IPS-18a (cell line): ENCODE results near the gene GPR82.

Experiments used
- H3K27ac ChIP-seq: one replicate; pipeline ENCODE4 v1.5.1; 2013; ENCODE audit warnings: low read length
- H3K27me3 ChIP-seq: one replicate; pipeline ENCODE4 v1.6.1; 2013; ENCODE audit warnings: mild to moderate bottlenecking, low read length; ENCODE audit not compliant: control insufficient read depth, insufficient read depth
- H3K36me3 ChIP-seq: one replicate; pipeline ENCODE4 v1.6.1; 2013; ENCODE audit warnings: low read depth, low read length; ENCODE audit not compliant: control insufficient read depth
- H3K4me1 ChIP-seq: one replicate; pipeline ENCODE4 v1.6.1; 2013; ENCODE audit warnings: low read depth, low read length; ENCODE audit not compliant: control insufficient read depth
- H3K4me3 ChIP-seq: one replicate; pipeline ENCODE4 v1.5.1; 2013; ENCODE audit warnings: low read length
- H3K9ac ChIP-seq: one replicate; pipeline ENCODE4 v1.6.1; 2013; ENCODE audit warnings: mild to moderate bottlenecking, low read length, moderate library complexity
- H3K9me3 ChIP-seq: one replicate; pipeline ENCODE4 v1.6.1; 2013; ENCODE audit warnings: low read depth, low read length; ENCODE audit not compliant: control insufficient read depth

Gene GPR82

GRCh38 chrX:41720125-41720779, 3.7 kb upstream of the GPR82 start:
- no peak overlapping the region for H3K4me3 ChIP-seq
- H3K9ac ChIP-seq, result no peak overlapping the region
- H3K9me3 ChIP-seq, result peaks cover 27% of the 10 kb centered on the region
- no peak overlapping the region for H3K27ac ChIP-seq
- no peaks in the 10 kb centered on the region for H3K27me3 ChIP-seq
- H3K4me1 ChIP-seq, result peaks cover 4% of the 10 kb centered on the region
- no peaks in the 10 kb centered on the region for H3K36me3 ChIP-seq

DNA sequence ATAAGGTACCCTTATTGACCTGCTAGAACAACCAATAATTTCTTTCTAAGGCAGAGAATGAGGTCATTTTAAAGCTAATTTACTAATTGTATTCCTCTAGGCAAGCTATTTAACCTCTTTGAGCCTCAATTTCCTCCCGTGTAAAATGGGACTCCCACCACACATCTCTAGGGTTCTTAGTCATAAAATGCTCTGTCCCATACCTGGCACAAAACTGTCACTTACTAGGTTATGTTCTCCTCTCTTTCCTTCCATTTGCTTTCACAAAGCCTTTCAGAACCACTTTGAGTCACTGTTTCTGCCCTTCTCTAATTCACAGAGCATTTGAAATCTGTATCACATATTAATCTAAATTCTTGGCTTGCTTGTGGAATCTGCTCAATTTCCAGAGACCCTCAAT, 2.4 kb upstream of the GPR82 start:
- Histone ChIP-seq H3K27ac (no peak overlapping the region), H3K4me3 (no peak overlapping the region), H3K4me1 (peaks cover 4% of the 10 kb centered on the region), H3K9ac (no peak overlapping the region), H3K27me3 (no peaks in the 10 kb centered on the region), H3K9me3 (peaks cover 33% of the 10 kb centered on the region), H3K36me3 (no peaks in the 10 kb centered on the region)

DNA sequence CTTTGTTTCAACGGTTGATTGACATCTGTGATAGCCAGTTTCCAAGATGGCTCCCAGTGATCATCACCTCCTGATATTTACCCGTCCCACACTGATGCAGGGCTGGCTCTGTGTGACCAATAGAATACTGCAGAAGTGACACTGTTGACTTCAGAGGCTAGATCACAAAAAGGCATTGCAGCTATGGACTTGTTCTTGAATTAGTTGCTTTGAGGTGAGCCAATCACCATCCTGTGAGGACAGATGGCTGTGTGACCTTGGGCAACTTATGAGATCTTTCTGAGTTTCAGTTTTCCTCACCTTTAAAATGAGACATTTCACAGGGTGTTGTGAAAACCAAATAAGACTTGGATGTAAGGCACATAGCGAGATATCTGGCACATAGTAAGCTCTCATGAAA, 1.8 kb upstream of the GPR82 start:
- Histone ChIP-seq H3K4me3 (no peak overlapping the region), H3K9me3 (peaks cover 33% of the 10 kb centered on the region), H3K4me1 (peaks cover 4% of the 10 kb centered on the region), H3K9ac (no peak overlapping the region), H3K27me3 (no peaks in the 10 kb centered on the region), H3K27ac (no peak overlapping the region), H3K36me3 (no peaks in the 10 kb centered on the region)

GRCh38 chrX:41722816-41723618, 964 bp upstream of the GPR82 start:
- H3K9ac ChIP-seq, result no peak overlapping the region
- no peaks in the 10 kb centered on the region for H3K36me3 ChIP-seq
- no peak overlapping the region for H3K4me3 ChIP-seq
- peaks cover 4% of the 10 kb centered on the region for H3K4me1 ChIP-seq
- H3K27me3 ChIP-seq, result no peaks in the 10 kb centered on the region
- peaks cover 33% of the 10 kb centered on the region for H3K9me3 ChIP-seq
- H3K27ac ChIP-seq, result no peak overlapping the region

- H3K9ac ChIP-seq, result no peak overlapping the region
- no peak overlapping the region for H3K4me3 ChIP-seq
- no peaks in the 10 kb centered on the region for H3K4me1 ChIP-seq
- H3K9me3 ChIP-seq, result peaks cover 11% of the 10 kb centered on the region
- H3K27me3 ChIP-seq, result no peaks in the 10 kb centered on the region
- H3K36me3 ChIP-seq, result no peaks in the 10 kb centered on the region
- H3K27ac ChIP-seq, result no peak overlapping the region
Measured at GRCh38 chrX:41728125-41728524, 4.1 kb downstream of the GPR82 start.

DNA sequence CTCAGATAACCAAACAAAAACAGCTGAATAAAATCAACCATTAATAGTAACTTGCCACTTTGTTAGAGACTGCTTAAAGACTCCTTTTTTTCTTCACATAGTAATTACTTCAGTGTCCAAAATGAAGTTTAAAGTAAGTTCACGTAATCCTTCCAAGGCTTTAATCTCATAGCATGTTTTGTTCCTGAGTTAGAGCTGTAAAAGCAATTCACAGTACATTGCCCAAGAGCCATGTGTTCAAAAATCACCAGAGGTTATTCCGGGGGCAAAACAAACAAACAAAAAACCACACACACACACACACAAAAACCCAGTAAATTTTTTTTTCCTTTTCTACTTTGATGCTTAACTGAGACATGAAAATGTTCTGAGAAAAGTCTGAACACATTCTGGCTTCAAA, 6.1 kb downstream of the GPR82 start:
- Histone ChIP-seq H3K9me3 (peaks cover 11% of the 10 kb centered on the region), H3K4me1 (no peaks in the 10 kb centered on the region), H3K27me3 (no peaks in the 10 kb centered on the region), H3K4me3 (no peak overlapping the region), H3K27ac (no peak overlapping the region), H3K9ac (no peak overlapping the region), H3K36me3 (no peaks in the 10 kb centered on the region)

DNA sequence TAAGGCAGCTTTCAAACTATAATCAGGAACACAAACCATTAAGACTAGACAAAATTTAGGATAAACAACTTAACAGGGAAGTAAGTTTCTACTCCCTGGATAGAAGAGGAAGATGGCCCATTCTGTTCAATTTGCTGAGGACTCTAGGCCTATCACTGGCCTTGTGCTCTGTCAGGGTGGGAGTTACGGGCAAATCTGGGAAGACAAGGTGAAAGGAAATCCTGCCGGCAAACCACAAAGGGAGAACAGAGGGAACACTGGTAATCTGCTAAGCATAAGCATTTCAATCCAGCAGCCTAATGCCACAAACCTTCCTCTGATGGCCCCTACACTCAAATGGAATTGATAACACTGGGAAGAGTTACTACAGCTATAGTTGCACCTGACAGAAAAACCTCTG, 8.3 kb downstream of the GPR82 start:
- H3K27me3 ChIP-seq, result no peaks in the 10 kb centered on the region
- H3K9ac ChIP-seq, result no peak overlapping the region
- H3K27ac ChIP-seq, result no peak overlapping the region

GRCh38 chrX:41733939-41734338, 10.0 kb downstream of the GPR82 start:
- Histone ChIP-seq H3K9me3 (peaks cover 8% of the 10 kb centered on the region), H3K4me3 (no peak overlapping the region), H3K36me3 (no peaks in the 10 kb centered on the region), H3K27ac (no peak overlapping the region), H3K27me3 (no peaks in the 10 kb centered on the region), H3K9ac (no peak overlapping the region), H3K4me1 (no peaks in the 10 kb centered on the region)

More for the DNA sequence above, 8.3 kb downstream of the GPR82 start:
- Histone ChIP-seq H3K4me3 (no peak overlapping the region), H3K9me3 (peaks cover 10% of the 10 kb centered on the region), H3K36me3 (no peaks in the 10 kb centered on the region), H3K4me1 (no peaks in the 10 kb centered on the region)

DNA sequence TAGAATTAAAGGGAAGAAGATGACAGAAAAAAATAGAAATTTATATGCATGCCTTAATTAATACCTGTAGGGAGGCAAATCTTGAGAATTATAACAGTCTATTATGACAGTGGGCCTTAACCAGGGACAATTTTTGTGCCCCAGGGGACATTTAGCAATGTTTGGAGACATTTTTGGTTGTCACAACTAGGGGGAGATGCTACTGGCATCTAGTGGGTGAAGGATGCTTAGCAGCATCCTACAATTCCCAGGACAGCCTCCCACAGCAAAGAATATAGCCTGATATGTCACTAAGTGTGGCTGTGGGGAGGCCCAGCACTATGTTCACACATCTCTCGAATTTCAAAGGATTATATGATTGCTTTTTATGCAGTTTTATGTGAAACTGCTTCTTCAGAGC, 10.5 kb downstream of the GPR82 start:
- H3K9me3 ChIP-seq, result peaks cover 5% of the 10 kb centered on the region
- H3K27me3 ChIP-seq, result no peaks in the 10 kb centered on the region
- no peak overlapping the region for H3K4me3 ChIP-seq
- no peaks in the 10 kb centered on the region for H3K36me3 ChIP-seq
- H3K4me1 ChIP-seq, result peaks cover 5% of the 10 kb centered on the region
- H3K9ac ChIP-seq, result no peak overlapping the region
- H3K27ac ChIP-seq, result no peak overlapping the region

GRCh38 chrX:41737065-41737464, 13.1 kb downstream of the GPR82 start:
- no peak overlapping the region for H3K27ac ChIP-seq
- H3K9ac ChIP-seq, result no peak overlapping the region
- peaks cover 14% of the 10 kb centered on the region for H3K4me1 ChIP-seq
- H3K36me3 ChIP-seq, result no peaks in the 10 kb centered on the region
- H3K9me3 ChIP-seq, result peaks cover 5% of the 10 kb centered on the region
- no peaks in the 10 kb centered on the region for H3K27me3 ChIP-seq
- H3K4me3 ChIP-seq, result no peak overlapping the region

DNA sequence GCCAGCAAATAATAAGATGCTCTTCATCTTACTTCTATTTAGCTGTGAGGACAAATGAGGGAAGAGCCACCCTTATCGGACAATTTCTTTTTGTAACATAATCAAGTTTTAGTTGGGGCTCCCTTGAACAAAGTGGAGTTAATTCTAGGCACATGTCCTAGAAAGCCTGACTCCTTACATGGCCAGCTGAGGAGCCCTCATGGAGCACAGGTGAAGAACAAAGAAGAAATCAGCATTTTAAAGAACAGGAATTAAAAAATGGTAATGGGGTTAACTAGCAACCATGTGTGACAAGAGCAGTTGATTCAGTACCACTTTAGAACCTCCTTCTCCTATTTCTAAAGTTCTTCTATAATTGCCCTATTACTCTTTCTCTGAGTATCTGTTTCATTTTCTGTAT, 15.9 kb downstream of the GPR82 start:
- Histone ChIP-seq H3K9ac (peak overlapping the region; percentile 55), H3K36me3 (no peaks in the 10 kb centered on the region), H3K9me3 (peaks cover 5% of the 10 kb centered on the region), H3K27ac (peak overlapping the region; percentile 65), H3K27me3 (no peaks in the 10 kb centered on the region), H3K4me3 (peak overlapping the region; percentile 8), H3K4me1 (peaks cover 14% of the 10 kb centered on the region)

DNA sequence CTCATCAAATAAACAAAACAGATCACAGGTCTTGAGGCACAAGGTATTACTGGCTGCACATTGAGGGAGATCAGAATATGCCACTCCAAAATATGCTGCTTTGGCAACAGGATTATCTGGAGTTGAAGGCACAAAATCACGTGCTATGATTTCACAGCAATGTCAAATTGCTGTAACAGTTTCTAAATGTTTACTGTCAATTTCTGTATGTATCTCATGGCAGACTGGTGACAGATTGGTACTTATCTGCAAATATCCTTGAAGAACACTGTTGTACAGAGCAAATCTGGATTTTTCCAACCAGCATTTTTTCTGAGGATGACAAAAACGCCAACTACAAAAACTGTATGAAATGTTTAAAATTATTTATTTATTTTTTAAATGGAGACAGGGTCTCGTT, 26.7 kb downstream of the GPR82 start:
- Histone ChIP-seq H3K9me3 (peaks cover 12% of the 10 kb centered on the region), H3K9ac (no peak overlapping the region), H3K4me3 (no peak overlapping the region), H3K4me1 (no peaks in the 10 kb centered on the region), H3K27me3 (no peaks in the 10 kb centered on the region), H3K36me3 (no peaks in the 10 kb centered on the region), H3K27ac (no peak overlapping the region)
